BJ (cell line): Measurements from ENCODE around the gene ATP6V1D. TPM values are rescaled to one million over a fixed set of nuclear protein-coding genes. Genes with fewer than 3 reads are reported as not detected.

Experiments
- CTCF ChIA-PET: fragments of 350-600 bp; formaldehyde crosslinking; extraction: SDS; loops from one replicate; lab custom pipeline; 2021; ENCODE audit warnings: antibody characterized with exemption, inconsistent platforms; lab: Yijun Ruan, JAX
- POLR2A ChIA-PET: fragments of 300-600 bp; sonication (Branson Sonifier 250); formaldehyde crosslinking; extraction: SDS; loops from one replicate; lab custom pipeline; 2021; ENCODE audit warnings: antibody characterized with exemption; lab: Charles Lee
- DNase-seq: peaks from one replicate; pipeline ENCODE4 v3.0.0-alpha.2; 2011; ENCODE audit warnings: low read depth
- H3K27me3 ChIP-seq: 2 replicates; pipeline ENCODE4 v1.6.0; 2011; ENCODE audit warnings: low read length; ENCODE audit not compliant: control insufficient read depth, insufficient read depth
- H3K36me3 ChIP-seq: 2 replicates; pipeline ENCODE4 v1.5.1; 2011; ENCODE audit warnings: low read length; ENCODE audit not compliant: control insufficient read depth, insufficient read depth
- H3K4me3 ChIP-seq: 2 replicates; pipeline ENCODE4 v1.5.1; 2011; ENCODE audit warnings: low read depth, mild to moderate bottlenecking, control low read depth, low read length
- polyA plus RNA-seq: library from polyadenylated mRNA; depleted of rRNA; stranded (reverse); fragments of >200 nt; gene quantifications from 2 replicates; pipeline ENCODE4 v1.2.3, GENCODE V29; 2011
- TF ChIP-seq, protein P1 (sequence below): IDR thresholded peaks from 2 replicates; pipeline ENCODE4 v1.5.1; 2011; ENCODE audit warnings: low read depth, mild to moderate bottlenecking, control low read depth, inconsistent platforms, low read length, moderate library complexity; ENCODE audit not compliant: insufficient read depth

Gene ATP6V1D
- polyA plus RNA-seq, 1 experiment, result 62.1 TPM

DNA sequence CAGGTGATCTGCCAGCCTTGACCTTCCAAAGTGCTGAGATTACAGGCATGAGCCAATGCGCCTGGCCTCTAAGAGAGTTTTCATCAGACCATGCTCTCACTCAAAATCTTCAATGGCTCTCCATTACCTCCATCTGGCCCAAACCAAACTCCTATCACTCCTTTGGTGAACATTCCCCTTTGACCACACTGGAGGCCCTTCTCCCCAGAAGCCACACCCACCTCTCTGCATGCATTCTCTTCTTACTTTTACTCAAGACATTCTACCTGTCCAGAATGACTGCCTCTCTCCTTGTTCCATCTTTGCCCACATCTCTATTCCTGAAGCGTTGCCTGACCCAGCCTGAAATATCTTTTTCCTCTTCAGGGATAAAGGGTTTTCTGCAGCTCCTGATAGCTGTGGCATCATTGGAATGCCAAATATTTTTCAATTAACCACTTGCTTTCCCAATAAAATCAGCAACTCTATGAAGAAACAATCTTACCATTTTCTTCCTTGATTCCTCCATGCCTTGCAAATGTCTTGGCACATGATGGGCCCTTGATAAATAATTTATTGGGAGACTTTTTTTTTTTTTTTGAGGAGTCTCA, 36.9 kb upstream of the ATP6V1D start:
- DNase-seq, result peak; percentile 16
- TF ChIP-seq, protein P1, sequence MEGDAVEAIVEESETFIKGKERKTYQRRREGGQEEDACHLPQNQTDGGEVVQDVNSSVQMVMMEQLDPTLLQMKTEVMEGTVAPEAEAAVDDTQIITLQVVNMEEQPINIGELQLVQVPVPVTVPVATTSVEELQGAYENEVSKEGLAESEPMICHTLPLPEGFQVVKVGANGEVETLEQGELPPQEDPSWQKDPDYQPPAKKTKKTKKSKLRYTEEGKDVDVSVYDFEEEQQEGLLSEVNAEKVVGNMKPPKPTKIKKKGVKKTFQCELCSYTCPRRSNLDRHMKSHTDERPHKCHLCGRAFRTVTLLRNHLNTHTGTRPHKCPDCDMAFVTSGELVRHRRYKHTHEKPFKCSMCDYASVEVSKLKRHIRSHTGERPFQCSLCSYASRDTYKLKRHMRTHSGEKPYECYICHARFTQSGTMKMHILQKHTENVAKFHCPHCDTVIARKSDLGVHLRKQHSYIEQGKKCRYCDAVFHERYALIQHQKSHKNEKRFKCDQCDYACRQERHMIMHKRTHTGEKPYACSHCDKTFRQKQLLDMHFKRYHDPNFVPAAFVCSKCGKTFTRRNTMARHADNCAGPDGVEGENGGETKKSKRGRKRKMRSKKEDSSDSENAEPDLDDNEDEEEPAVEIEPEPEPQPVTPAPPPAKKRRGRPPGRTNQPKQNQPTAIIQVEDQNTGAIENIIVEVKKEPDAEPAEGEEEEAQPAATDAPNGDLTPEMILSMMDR, result no peak
- POLR2A ChIA-PET, result interaction anchor here (0.6 kb wide), 1 partner anchor 194 kb away, joined by 4 read pairs; no protein-coding TSS in a partner anchor
- CTCF ChIA-PET, result interaction anchor here (0.6 to 1.9 kb wide), 4 partner anchors 10 to 1675 kb away, joined by 3 to 5 read pairs (median 4); partner anchors contain the start of genes ATP6V1D and EIF2S1
- no peak overlapping the region for H3K4me3 ChIP-seq
- no peaks in the 10 kb centered on the region for H3K27me3 ChIP-seq
- H3K36me3 ChIP-seq, result no peaks in the 10 kb centered on the region; the same call in 1 of the 2 replicates

DNA sequence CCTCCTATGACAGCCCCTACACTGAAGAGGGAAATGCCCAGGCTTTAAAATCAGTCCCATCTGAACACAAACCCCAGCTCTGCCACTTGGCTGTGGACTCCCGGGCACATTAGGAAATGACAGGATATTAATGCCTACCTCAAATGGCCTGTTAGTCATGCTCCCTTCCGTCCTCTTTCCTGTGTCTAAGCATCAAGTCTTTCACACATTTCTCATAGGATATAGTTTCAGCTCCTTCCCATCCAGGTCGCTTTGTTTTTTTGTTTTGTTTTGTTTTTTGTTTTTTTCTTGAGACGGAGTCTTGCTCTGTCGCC, 36.2 kb upstream of the ATP6V1D start:
- Histone ChIP-seq H3K27me3 (no peaks in the 10 kb centered on the region), H3K36me3 (no peaks in the 10 kb centered on the region; the same call in 1 of the 2 replicates), H3K4me3 (no peak overlapping the region)
- TF ChIP-seq, protein P1, result no peak
- DNase-seq, result no peak
- POLR2A ChIA-PET, result no interaction called here
- CTCF ChIA-PET, result interaction anchor here (0.6 to 1.9 kb wide), 2 partner anchors 11 to 1676 kb away, joined by 3 to 5 read pairs; no protein-coding TSS in a partner anchor

DNA sequence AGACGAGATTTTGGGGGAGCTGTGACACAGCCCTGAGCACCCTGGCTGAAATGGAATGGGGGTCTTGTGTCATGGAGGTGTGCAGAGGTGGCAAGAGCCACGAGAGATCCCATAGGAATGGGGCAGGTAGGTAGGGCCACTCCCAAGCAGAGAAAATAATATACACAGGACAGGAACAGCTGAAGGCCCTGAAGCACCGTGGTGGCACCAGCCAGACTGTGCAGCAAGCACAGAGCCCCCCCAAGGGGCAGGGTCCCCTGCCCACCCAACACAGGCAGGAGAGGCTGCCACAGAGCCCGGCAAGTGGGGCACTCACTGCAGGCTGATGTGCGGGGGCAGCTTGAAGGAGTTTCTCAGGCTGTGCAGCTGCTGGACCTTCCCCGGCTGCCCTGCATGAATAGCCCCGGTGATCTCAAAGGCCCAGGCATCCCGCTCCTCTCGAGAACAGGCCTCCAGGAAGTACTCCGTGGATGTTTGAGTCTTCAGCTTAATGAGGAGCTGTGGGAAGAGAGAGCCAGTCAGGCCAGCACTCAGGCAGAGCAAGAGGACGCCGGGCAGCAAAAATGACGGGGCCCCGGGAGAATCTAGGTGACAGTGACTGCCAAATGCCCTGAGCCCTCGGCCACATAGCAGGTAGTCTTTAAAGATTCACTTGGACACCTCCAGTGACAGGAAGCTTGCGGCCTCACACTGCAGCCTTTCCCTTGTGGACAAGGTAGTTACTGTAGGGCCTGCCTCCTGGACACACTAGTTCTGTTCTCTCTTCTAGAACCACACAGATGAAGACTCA, 35.7 kb upstream of the ATP6V1D start:
- Histone ChIP-seq H3K27me3 (no peaks in the 10 kb centered on the region), H3K4me3 (no peak overlapping the region), H3K36me3 (no peaks in the 10 kb centered on the region; the same call in 1 of the 2 replicates)
- CTCF ChIA-PET, result interaction anchor here (0.7 kb wide), 1 partner anchor 15 kb away, joined by 3 read pairs; no protein-coding TSS in a partner anchor
- POLR2A ChIA-PET, result no interaction called here
- DNase-seq, result no peak
- TF ChIP-seq, protein P1, result no peak

DNA sequence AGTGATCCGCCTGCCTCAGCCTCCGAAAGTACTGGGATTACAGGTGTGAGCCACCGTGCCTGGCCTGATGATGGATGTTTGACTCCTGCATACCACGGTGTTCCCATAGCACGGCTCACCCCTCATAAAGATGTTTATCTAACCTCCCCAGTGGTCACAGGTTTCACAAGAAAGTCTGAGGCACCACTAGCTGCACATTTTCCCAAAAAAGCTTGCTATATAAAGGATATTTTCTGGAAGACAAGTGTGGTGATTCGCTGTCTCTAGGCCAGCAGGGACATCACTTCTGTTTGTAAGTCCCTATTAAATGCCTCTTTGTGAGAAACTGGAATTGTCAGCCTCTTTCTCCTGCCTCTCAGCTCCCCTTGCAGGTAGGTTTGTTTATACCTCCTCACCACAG, 34.1 kb upstream of the ATP6V1D start:
- TF ChIP-seq, protein P1, result no peak
- DNase-seq, result no peak
- no peak overlapping the region for H3K4me3 ChIP-seq
- no peaks in the 10 kb centered on the region; the same call in 1 of the 2 replicates for H3K36me3 ChIP-seq
- ChIA-PET CTCF (interaction anchor here (1.1 kb wide), 1 partner anchor 34 kb away, joined by 3 read pairs; no protein-coding TSS in a partner anchor), POLR2A (no interaction called here)
- H3K27me3 ChIP-seq, result no peaks in the 10 kb centered on the region

DNA sequence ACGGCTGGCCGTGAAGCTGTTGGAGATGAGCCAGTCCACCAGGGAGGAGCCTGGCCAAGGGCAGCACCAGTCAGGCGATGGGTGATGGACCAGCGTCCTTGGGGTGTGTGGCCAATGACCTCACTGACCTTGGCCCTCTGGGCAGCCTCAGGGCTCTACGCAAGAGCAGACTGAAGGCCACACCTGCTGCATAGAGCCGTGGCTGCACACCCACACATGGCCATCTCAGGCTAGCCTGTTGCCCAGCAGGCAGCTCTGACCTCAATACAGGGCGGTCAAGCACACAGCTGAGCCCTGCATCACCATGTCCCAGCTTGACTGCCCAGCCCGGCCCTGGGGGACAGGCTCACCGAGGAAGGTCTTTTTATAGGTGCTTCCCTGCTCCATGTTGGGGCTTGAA, 33.2 kb upstream of the ATP6V1D start:
- TF ChIP-seq, protein P1, result no peak
- ChIA-PET POLR2A (no interaction called here), CTCF (no interaction called here)
- no peaks in the 10 kb centered on the region; the same call in 1 of the 2 replicates for H3K36me3 ChIP-seq
- H3K27me3 ChIP-seq, result no peaks in the 10 kb centered on the region
- no peak overlapping the region for H3K4me3 ChIP-seq
- DNase-seq, result no peak
